EH (cell line): ENCODE results near the gene CENPO.

ENCODE experiments used
- DNase-seq: peaks from one replicate; pipeline ENCODE4 v3.0.0-alpha.2; 2015; ENCODE audit warnings: low read depth

The CENPO gene

GRCh38 chr2:24839729-24840128 is 46.5 kb downstream of the CENPO start:
- no peak for DNase-seq

- DNase-seq, result no peak
Measured at GRCh38 chr2:24840164-24840869, 47.1 kb downstream of the CENPO start.

- DNase-seq, result no peak
Measured at GRCh38 chr2:24840962-24841945, 48.0 kb downstream of the CENPO start.

- no peak for DNase-seq
Measured at GRCh38 chr2:24842081-24843050, 49.1 kb downstream of the CENPO start.

- no peak for DNase-seq
Measured at GRCh38 chr2:24843330-24843860, 50.2 kb downstream of the CENPO start.

GRCh38 chr2:24844023-24844685 is 50.9 kb downstream of the CENPO start:
- no peak for DNase-seq

GRCh38 chr2:24845691-24846090 is 52.5 kb downstream of the CENPO start:
- DNase-seq, result no peak

GRCh38 chr2:24850944-24851343 is 57.7 kb downstream of the CENPO start:
- peak; percentile 27 for DNase-seq

- DNase-seq, result no peak
Measured at GRCh38 chr2:24852026-24852425, 58.8 kb downstream of the CENPO start.

- no peak for DNase-seq
Measured at GRCh38 chr2:24852431-24853020, 59.3 kb downstream of the CENPO start.

- DNase-seq, result no peak
Measured at GRCh38 chr2:24853046-24853445, 59.8 kb downstream of the CENPO start.

GRCh38 chr2:24853996-24854395 is 60.8 kb downstream of the CENPO start:
- no peak for DNase-seq

GRCh38 chr2:24855022-24855622 is 61.9 kb downstream of the CENPO start:
- DNase-seq, result peak; percentile 46

GRCh38 chr2:24855726-24856125 is 62.5 kb downstream of the CENPO start:
- DNase-seq, result peak; percentile 89

GRCh38 chr2:24856791-24857211 is 63.6 kb downstream of the CENPO start:
- no peak for DNase-seq

GRCh38 chr2:24857746-24858145 is 64.5 kb downstream of the CENPO start:
- peak; percentile 44 for DNase-seq

GRCh38 chr2:24858996-24859395 is 65.8 kb downstream of the CENPO start:
- DNase-seq, result no peak

- DNase-seq, result no peak
Measured at GRCh38 chr2:24859968-24860600, 66.9 kb downstream of the CENPO start.

GRCh38 chr2:24860631-24861030 is 67.4 kb downstream of the CENPO start:
- no peak for DNase-seq

- no peak for DNase-seq
Measured at GRCh38 chr2:24861500-24861899, 68.3 kb downstream of the CENPO start.
